Body of pancreas (tissue), 4 donors: ENCODE data around the gene DLD.
"Not testable (repeated sequence)": the region's sequence is repeated elsewhere in the genome, so short reads cannot be mapped to it uniquely, and the experiment has no call there.

Experiments
- POLR2A ChIP-seq, 3 donors: fragments of 450-650 bp; IDR thresholded peaks; one replicate each; pipeline ENCODE4 v1.6.1; 2016; ENCODE audit warnings: antibody characterized with exemption in 3 of 3, mild to moderate bottlenecking in 2 of 3
- TF ChIP-seq, protein P1 (sequence below), 7 experiments: fragments of 450-650 bp in 4 of 7; fragments of 200-600 bp in 3 of 7; sonication (generic) in 3 of 7; IDR thresholded peaks; one replicate each; pipeline ENCODE4 v1.5.1; 2016 to 2019; ENCODE audit warnings: antibody characterized with exemption in 7 of 7

DNA sequence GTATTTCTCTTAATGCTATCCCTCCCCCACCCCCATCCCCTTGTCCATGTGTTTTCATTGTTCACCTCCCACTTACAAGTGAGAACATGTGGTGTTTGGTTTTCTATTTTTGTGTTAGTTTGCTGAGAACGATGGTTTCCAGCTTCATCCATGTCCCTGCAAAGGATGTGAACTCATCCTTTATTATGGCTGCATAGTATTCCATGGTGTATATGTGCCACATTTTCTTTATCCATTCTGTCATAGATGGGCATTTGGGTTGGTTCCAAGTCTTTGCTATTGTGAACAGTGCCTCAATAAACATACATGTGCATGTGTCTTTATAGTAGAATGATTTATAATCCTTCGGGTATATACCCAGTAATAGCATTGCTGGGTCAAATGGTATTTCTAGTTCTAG lies 30.8 kb downstream of the DLD start:
- TF ChIP-seq, protein P1, sequence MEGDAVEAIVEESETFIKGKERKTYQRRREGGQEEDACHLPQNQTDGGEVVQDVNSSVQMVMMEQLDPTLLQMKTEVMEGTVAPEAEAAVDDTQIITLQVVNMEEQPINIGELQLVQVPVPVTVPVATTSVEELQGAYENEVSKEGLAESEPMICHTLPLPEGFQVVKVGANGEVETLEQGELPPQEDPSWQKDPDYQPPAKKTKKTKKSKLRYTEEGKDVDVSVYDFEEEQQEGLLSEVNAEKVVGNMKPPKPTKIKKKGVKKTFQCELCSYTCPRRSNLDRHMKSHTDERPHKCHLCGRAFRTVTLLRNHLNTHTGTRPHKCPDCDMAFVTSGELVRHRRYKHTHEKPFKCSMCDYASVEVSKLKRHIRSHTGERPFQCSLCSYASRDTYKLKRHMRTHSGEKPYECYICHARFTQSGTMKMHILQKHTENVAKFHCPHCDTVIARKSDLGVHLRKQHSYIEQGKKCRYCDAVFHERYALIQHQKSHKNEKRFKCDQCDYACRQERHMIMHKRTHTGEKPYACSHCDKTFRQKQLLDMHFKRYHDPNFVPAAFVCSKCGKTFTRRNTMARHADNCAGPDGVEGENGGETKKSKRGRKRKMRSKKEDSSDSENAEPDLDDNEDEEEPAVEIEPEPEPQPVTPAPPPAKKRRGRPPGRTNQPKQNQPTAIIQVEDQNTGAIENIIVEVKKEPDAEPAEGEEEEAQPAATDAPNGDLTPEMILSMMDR (IDR thresholded peaks at IDR 0.05): not testable (repeated sequence)
- not testable (repeated sequence) for TF ChIP-seq POLR2A (IDR thresholded peaks at IDR 0.05)
